Neural crest cell (in vitro differentiated cells): ENCODE results near the gene FLVCR2. TPM values are rescaled to one million over a fixed set of nuclear protein-coding genes. Genes with fewer than 3 reads are reported as not detected.

Experiments
- DNase-seq: peaks from one replicate; pipeline ENCODE4 v3.0.0; 2021; ENCODE audit warnings: low read depth, mixed read lengths, low spot score
- H3K27ac Mint-ChIP-seq: one replicate; pipeline ENCODE4 v1.8.0; 2021; ENCODE audit warnings: mild to moderate bottlenecking, mixed read lengths; ENCODE audit not compliant: unreplicated experiment
- H3K27me3 Mint-ChIP-seq: 2 replicates; pipeline ENCODE4 v1.8.0; 2021; ENCODE audit warnings: low read depth, mild to moderate bottlenecking, mixed read lengths
- H3K36me3 Mint-ChIP-seq: 2 replicates; pipeline ENCODE4 v1.8.0; 2021; ENCODE audit warnings: low read depth, mild to moderate bottlenecking, mixed read lengths
- H3K4me1 Mint-ChIP-seq: 2 replicates; pipeline ENCODE4 v1.8.0; 2021; ENCODE audit warnings: mixed read lengths
- H3K4me3 Mint-ChIP-seq: one replicate; pipeline ENCODE4 v1.8.0; 2021; ENCODE audit warnings: mild to moderate bottlenecking, mixed read lengths
- H3K9me3 Mint-ChIP-seq: 2 replicates; pipeline ENCODE4 v1.8.0; 2021; ENCODE audit warnings: mixed read lengths
- total RNA-seq: library from RNA; stranded (reverse); gene quantifications from 2 replicates; pipeline ENCODE4 v1.2.1, GENCODE V29; 2021
- TF ChIP-seq, protein P1 (sequence below): fragments of 200-600 bp; sonication (generic); conservative IDR thresholded peaks from 2 replicates; pipeline ENCODE4 v1.5.0; 2021; ENCODE audit warnings: antibody characterized with exemption, mild to moderate bottlenecking

The FLVCR2 gene
- total RNA-seq, 1 donor from 2014 or later: 3.0 TPM

DNA sequence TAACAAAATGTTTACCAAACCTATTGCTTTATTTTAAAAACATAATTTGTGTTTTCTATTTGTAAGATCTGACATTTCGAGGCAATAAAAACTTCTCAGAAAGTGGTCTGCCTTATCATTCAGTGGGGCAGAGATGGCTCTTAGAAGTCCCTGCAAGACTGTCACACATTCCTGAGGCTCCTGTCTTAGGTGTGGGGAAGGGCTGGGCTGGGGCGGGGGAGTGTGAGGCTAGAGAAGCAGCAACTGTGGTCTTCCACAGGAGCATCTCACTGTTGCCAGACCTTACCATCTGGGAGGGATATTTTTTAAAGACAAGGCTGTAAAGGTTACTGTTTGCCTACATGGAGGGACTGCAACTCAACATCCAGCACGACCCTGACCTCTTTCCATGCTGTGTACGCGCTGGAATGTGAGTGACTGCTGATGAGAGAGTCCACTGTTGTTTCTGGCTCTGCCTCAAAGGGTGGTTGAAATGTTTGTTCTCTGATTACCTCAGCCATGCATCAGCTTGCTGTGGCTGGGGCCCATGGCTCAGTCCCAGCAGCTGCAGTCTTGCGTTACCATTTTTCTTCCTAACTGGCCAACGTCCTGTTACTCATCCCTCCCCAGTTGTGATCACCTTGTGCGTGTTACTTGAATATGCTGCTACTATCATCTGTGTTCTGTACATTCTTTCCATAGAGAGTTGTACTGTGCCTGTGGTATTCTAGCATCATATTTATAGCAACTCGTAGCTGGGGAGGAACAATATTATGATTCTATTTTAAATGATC lies 69.8 kb downstream of the FLVCR2 start:
- H3K4me1 Mint-ChIP-seq: peaks cover 6% of the 10 kb centered on the region
- no peak for DNase-seq
- H3K27me3 Mint-ChIP-seq: no peaks in the 10 kb centered on the region
- H3K4me3 Mint-ChIP-seq: no peak overlapping the region
- no peak overlapping the region for H3K27ac Mint-ChIP-seq
- TF ChIP-seq, protein P1, sequence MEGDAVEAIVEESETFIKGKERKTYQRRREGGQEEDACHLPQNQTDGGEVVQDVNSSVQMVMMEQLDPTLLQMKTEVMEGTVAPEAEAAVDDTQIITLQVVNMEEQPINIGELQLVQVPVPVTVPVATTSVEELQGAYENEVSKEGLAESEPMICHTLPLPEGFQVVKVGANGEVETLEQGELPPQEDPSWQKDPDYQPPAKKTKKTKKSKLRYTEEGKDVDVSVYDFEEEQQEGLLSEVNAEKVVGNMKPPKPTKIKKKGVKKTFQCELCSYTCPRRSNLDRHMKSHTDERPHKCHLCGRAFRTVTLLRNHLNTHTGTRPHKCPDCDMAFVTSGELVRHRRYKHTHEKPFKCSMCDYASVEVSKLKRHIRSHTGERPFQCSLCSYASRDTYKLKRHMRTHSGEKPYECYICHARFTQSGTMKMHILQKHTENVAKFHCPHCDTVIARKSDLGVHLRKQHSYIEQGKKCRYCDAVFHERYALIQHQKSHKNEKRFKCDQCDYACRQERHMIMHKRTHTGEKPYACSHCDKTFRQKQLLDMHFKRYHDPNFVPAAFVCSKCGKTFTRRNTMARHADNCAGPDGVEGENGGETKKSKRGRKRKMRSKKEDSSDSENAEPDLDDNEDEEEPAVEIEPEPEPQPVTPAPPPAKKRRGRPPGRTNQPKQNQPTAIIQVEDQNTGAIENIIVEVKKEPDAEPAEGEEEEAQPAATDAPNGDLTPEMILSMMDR: no peak
- peaks cover 21% of the 10 kb centered on the region for H3K36me3 Mint-ChIP-seq
- H3K9me3 Mint-ChIP-seq: no peaks in the 10 kb centered on the region

DNA sequence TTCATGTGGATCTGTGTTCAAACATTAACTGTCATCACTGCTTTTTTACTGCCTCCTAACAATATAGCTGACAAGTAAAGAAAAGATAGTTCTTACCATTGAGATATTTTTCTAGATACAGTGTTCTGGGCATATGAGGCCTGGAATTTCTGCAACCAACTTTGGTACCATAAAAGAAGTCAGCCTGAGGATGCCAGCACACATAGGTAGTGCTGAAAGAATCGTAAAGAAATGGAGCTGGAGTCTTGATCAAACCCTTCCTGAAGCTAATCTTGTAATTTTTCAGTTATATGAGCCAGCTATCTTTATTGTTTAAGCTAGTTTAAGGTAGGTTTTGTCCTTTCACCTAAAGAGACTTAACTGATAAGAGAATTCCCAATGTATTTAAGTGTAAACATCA lies 70.9 kb downstream of the FLVCR2 start:
- no peak overlapping the region for H3K27ac Mint-ChIP-seq
- TF ChIP-seq, protein P1: no peak
- no peaks in the 10 kb centered on the region for H3K27me3 Mint-ChIP-seq
- H3K4me1 Mint-ChIP-seq: peaks cover 9% of the 10 kb centered on the region
- peaks cover 23% of the 10 kb centered on the region for H3K36me3 Mint-ChIP-seq
- no peak overlapping the region for H3K4me3 Mint-ChIP-seq
- no peak for DNase-seq
- no peaks in the 10 kb centered on the region for H3K9me3 Mint-ChIP-seq

DNA sequence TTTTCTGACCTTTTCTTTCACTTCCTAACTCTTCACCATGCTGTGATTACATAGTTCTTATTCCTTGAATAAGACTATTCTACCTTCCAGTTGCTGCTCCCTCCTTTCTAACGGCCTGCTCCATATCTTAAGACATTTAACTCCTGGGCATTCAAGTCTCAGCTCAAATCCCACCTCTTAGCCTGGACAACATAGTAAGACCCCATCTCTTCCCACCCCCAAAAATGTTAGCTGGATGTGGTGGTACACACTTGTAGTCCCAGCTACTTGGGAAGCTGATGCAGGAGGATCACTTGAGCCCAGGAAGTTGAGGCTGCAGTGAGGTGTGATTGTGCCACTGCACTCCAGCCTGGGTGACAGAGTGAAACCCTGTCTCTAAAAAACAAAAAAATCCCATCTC lies 71.4 kb downstream of the FLVCR2 start:
- Mint-ChIP-seq H3K9me3 (no peaks in the 10 kb centered on the region), H3K27ac (peak overlapping the region; percentile 43), H3K36me3 (peaks cover 23% of the 10 kb centered on the region), H3K4me3 (no peak overlapping the region), H3K4me1 (peaks cover 9% of the 10 kb centered on the region), H3K27me3 (no peaks in the 10 kb centered on the region)
- TF ChIP-seq, protein P1: no peak
- DNase-seq: no peak

- H3K27me3 Mint-ChIP-seq: no peaks in the 10 kb centered on the region
- TF ChIP-seq, protein P1: no peak
- peaks cover 9% of the 10 kb centered on the region for H3K4me1 Mint-ChIP-seq
- no peak overlapping the region for H3K4me3 Mint-ChIP-seq
- no peaks in the 10 kb centered on the region for H3K9me3 Mint-ChIP-seq
- no peak overlapping the region for H3K27ac Mint-ChIP-seq
- DNase-seq: no peak
- H3K36me3 Mint-ChIP-seq: peaks cover 23% of the 10 kb centered on the region
Measured at GRCh38 chr14:75650253-75651058, 72.0 kb downstream of the FLVCR2 start.

DNA sequence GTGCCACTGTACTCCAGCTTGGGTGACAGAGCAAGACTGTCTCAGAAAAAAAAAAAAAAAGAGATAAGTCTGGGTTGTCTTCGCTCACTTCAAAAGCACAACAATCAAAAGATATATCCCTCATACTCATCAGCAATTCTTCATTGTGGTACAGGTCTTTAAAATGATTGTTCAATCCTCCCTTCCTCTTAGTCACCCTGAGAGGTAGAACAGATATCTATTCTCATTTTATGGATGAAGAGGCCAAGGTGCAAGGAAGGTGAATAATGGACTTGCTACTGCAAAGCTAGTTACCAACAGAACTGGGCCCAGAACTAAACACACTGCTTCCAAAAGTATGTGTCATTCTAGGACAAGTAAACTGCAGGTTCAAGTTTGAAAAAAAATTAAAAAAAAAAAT lies 75.1 kb downstream of the FLVCR2 start:
- DNase-seq: no peak
- H3K36me3 Mint-ChIP-seq: peaks cover 21% of the 10 kb centered on the region

More for the DNA sequence above, 75.1 kb downstream of the FLVCR2 start:
- Mint-ChIP-seq H3K4me1 (peaks cover 19% of the 10 kb centered on the region), H3K4me3 (no peak overlapping the region), H3K27ac (no peak overlapping the region), H3K9me3 (no peaks in the 10 kb centered on the region), H3K27me3 (no peaks in the 10 kb centered on the region)
- TF ChIP-seq, protein P1: no peak
